ENCODE results near the gene GPC3.

DNA sequence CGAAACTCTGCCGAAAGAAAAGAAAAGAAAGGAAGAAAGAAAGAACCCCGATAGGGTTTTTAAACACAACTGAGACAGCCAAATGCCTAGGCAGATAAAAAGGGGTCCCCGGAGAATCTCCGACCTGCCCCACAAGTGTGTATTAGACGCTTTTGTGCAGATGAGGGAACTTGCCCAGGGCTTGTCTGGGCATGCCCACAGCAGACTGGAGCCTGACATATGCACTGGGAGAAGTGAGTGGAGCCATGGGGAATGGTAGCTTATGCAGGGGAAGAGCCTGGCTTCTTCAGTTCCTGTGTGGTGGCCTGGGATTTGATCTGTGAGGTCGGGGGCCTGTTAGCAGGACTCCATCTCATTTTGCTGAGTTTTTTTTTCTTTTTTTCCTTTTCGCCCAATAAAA lies 199.0 kb downstream of the GPC3 start:
- TF ChIP-seq, protein P1, sequence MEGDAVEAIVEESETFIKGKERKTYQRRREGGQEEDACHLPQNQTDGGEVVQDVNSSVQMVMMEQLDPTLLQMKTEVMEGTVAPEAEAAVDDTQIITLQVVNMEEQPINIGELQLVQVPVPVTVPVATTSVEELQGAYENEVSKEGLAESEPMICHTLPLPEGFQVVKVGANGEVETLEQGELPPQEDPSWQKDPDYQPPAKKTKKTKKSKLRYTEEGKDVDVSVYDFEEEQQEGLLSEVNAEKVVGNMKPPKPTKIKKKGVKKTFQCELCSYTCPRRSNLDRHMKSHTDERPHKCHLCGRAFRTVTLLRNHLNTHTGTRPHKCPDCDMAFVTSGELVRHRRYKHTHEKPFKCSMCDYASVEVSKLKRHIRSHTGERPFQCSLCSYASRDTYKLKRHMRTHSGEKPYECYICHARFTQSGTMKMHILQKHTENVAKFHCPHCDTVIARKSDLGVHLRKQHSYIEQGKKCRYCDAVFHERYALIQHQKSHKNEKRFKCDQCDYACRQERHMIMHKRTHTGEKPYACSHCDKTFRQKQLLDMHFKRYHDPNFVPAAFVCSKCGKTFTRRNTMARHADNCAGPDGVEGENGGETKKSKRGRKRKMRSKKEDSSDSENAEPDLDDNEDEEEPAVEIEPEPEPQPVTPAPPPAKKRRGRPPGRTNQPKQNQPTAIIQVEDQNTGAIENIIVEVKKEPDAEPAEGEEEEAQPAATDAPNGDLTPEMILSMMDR (conservative IDR thresholded peaks at IDR 0.05; ENCODE audit: low read depth, low read length), result no peak
- no peak for TF ChIP-seq RFX5 (IDR thresholded peaks at IDR 0.05; ENCODE audit: low read depth, low read length)
- TF ChIP-seq, protein P2, sequence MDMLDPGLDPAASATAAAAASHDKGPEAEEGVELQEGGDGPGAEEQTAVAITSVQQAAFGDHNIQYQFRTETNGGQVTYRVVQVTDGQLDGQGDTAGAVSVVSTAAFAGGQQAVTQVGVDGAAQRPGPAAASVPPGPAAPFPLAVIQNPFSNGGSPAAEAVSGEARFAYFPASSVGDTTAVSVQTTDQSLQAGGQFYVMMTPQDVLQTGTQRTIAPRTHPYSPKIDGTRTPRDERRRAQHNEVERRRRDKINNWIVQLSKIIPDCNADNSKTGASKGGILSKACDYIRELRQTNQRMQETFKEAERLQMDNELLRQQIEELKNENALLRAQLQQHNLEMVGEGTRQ (IDR thresholded peaks at IDR 0.05; ENCODE audit: low read depth, low read length), result no peak
- TF ChIP-seq POLR2A (IDR thresholded peaks at IDR 0.05; ENCODE audit: low read depth, low read length), result no peak
- no peak for TF ChIP-seq CHD1 (IDR thresholded peaks at IDR 0.05; ENCODE audit: low read depth, low read length)
- no peak for TF ChIP-seq MXI1 (IDR thresholded peaks at IDR 0.05; ENCODE audit: borderline replicate concordance, low read depth, low read length)

All from IMR-90 (cell line).